GM18909 (cell line): Measurements from ENCODE around the gene TIMM23.

Experiments
- ATAC-seq: cut with Tn5 transposase; IDR thresholded peaks from one replicate; pipeline ENCODE4 v1.9.1; 2021; ENCODE audit warnings: mild to moderate bottlenecking; ENCODE audit not compliant: unreplicated experiment, poor library complexity

TIMM23 gene

DNA sequence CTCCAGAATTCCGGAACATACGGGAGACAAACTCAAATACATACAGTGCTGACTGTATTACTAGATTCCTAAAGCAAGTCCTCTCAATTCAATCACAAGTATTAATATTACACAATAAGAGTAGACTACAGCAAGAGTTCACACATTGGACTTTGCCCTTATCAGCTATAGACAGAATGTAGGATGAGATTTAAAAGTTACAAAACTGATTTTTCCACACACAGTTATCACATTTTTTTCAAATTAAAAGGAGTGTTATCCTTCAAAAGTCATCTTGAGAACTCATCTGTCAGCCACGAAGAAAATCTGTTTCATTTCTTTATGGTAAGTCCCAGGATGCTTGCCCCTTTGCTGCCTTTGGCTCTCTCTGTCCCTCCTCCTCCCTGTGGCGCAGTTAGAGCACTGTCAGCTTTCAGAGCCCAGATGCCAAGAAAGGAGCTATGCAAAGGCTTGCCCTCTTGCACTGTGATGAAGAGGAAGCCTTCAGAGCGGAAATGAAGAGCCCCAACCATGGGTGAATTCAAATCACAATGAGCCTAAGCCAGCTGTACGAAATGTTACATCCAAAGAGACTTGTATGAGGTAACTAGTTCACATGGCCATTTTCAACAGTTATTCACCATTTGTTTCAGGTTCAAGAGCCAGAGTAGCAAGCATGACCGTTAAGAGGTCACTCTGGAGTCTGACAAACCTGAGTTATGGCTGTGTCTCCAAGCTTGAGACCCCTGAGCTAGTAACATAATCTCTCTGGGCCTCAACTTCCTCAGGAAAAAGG lies 47.5 kb downstream of the TIMM23 start:
- no peak for ATAC-seq

GRCh38 chr10:46020344-46020657 lies 48.0 kb downstream of the TIMM23 start:
- ATAC-seq, result no peak

GRCh38 chr10:46022978-46023702 lies 50.9 kb downstream of the TIMM23 start:
- peak; percentile 95 for ATAC-seq

DNA sequence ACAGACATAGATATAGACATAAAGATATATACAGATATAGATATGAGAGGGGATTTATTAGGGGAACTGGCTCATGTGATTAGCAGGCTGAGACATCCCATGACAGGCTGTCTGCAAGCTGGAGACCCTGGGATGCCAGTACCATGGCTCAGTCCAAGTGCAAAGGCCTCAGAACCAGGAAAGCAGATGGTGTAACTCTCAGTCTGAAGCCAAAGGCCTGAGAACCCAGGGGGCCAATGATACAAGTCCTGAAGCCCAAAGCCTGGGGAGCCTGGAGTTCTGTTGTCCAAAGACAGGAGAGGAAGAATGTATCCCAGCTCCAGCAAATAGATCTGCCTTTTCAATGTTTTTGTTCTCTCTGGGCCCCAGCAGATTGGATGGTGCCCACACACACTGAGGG lies 52.7 kb downstream of the TIMM23 start:
- no peak for ATAC-seq

DNA sequence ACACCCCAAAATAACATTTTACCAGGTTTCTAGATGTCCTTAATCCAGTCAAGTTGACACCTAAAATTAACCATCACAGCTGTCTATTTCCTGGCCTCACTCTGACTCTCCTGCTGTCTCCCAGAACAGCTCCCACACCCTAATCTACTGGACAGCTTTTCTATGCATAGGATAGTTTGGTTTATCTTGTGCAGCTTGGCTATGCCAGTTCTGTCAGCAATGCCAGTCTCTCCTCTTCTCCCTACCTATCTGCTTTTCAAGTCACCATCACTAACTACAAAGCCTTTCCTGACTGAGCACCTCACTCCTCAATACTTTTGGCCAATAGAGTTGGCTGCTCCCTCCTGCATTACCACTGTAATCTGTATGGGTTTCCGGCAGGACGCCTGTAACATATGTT lies 53.1 kb downstream of the TIMM23 start:
- no peak for ATAC-seq

DNA sequence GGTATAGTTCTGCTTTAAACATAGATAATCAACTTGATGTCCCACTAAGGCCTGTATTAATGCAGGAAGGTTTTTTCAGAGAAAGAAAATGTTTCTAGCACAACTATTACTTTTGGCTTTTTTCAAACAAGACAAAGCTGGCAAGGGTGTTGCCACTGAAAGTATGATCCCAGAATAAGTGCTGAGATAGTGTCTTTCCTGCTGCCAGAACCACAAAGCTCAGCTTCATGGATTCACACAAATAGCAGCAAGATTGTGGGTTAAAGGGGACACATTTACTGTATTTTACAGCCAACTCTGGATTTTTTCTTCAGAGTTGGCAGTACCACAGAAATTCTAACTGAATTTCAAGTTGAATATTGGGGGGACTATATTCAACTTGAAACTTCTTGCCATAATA lies 53.8 kb downstream of the TIMM23 start:
- ATAC-seq, result no peak

GRCh38 chr10:46028584-46029460 lies 56.5 kb downstream of the TIMM23 start:
- peak; percentile 43 for ATAC-seq

GRCh38 chr10:46029461-46030030 lies 57.3 kb downstream of the TIMM23 start:
- ATAC-seq, result no peak

DNA sequence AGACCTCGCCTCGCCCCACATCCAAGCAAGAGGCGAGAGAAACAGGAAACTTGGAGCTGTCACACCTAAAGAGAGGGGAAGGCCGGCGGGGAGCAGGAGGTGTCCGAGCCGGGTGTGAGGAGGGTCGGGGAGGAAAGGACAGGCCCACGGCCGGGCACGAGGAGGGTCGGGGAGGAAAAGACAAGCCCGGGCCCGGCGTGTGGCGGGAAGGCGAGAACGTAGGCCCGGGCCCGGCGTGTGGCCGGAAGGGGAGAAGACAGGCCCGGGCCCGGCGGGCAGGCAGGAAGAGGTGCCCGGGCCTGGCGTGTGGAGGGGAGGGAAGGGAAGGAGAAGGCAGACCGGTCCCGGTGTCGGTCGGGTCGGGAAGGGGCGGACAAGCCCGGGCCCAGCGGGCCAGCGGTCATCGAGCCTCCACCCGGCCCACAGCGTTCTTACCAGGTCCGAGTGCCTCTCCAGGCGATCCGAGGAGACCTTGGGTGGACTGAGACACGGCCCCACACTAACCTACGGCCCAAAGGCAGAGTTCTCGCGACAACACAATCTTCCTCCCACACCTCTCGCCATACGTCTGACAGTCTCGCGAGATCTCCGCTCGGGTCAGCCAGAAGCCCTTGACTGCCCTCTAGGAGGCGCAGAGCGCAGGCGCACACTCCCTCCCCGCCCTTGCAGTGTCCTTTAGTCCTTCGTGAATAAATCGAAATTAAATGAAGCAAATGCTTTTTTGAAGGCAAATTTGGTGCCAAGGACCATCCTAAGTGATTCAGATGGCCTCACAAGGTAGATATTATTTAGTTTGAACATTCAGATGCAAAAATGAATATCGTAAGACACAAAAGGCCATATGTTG lies 58.0 kb downstream of the TIMM23 start, which contains the start of gene NCOA4:
NCOA4 (minus strand) TSS at position 533 of the 847 bp plus-strand sequence. CDS start 13,943 bp downstream, outside the sequence.
- ATAC-seq, result peak; percentile 95

DNA sequence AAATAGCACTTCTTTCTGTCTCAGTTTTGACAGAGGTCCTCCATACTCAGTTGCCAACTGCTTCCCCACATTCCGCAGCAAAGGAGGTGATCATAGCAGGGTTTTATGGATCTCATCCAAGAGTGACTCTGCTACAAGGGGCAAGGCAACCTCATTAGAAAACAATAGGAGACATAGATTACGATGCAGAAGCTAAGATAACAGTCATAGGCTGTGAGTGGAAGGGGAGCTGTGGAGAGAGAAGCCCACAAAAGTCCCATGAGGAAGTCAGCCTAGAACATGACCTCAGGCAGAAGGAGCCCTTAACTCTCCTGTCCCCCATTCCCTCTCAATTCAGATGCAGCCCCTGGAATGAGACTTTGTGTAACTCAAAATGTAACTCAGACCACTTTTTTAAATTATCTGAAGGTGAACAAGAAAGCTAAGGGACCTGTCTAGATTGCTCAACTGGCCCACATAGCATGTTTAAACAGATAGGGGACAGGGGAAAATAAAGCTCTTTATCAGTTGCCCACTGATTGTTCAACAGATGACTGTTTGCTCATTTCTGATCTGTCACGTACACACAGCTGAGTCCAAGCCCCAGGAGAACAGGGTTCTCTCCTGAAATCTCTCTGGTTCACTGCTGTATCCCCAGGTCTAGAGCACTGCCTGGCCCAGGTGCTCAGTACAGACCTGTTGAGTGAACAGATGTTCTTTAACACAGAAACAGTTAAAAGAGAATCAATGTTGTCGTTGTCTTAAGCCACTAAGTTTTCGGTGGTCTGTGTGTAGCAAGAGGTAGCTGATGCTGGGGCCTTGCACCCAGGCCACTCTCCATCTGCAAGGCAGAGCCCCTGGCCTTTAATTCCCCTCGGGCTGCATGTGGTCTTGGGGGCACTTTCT lies 59.6 kb downstream of the TIMM23 start:
- no peak for ATAC-seq

DNA sequence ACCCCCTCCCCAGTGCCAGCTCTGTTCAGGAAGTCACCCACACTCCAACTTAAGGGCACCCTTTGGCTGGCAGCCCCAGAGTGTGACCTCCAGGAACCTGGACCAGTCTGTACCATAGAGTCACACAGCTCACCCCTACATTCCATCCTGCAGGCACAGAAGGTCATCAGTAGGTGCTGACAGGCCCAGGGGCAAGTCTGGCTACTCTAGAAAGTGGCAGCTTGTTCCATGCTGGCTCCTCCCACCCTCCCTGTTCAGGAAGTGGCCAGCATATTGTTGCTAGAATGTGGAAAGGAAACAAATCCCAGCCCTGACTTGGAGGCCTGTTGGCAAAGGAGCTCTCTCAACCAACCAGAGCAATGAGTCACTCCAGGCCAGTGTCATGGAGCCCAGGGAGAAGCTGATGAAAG lies 61.3 kb downstream of the TIMM23 start:
- no peak for ATAC-seq

DNA sequence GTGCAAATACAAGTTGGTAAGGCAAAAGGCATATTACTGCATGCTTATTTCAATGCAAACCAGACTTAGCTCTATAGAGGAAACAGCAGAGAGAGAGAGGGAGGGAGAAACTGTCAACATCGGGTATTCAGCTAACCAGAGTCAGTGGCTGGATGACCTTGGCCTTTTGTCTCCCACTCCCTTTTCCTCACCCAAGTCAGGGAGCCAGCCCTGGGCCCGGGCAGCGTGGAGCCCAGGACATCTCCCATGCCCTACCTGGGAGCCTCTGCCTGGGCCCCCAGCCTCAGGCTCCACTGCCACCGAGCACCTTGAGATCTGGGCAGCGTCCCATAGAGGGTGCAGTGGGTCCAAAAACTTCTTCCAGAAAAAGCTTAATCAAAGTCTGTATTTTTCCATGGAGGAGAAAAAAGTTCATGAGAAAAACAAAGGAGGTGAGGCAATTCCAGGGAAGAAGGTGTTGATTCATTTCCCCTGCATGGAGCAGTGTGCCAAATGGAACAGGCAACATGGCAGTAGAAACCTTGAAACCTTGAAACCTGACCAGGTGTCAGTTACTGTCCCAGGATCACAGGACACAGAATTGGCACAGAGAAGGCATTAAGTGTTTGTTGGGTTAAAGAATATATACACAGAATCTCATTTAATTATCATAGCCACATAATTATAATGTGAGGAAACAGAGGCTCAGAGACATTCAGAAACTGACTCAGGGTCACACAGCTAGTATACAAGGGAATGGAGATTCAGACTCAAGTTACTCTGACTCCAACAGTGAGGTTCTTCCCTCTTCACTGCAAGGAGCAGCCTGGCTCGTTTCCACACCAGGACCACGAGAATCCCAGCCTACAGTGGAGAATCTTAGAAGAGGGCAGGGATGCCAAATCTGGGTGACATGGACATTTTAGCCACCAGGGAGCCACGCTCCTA lies 63.9 kb downstream of the TIMM23 start:
- ATAC-seq, result no peak

GRCh38 chr10:46037107-46037825 lies 65.0 kb downstream of the TIMM23 start:
- no peak for ATAC-seq

GRCh38 chr10:46040004-46040403 lies 67.7 kb downstream of the TIMM23 start:
- ATAC-seq, result no peak

- ATAC-seq, result no peak
Observed at GRCh38 chr10:46042527-46042926, 70.2 kb downstream of the TIMM23 start.

DNA sequence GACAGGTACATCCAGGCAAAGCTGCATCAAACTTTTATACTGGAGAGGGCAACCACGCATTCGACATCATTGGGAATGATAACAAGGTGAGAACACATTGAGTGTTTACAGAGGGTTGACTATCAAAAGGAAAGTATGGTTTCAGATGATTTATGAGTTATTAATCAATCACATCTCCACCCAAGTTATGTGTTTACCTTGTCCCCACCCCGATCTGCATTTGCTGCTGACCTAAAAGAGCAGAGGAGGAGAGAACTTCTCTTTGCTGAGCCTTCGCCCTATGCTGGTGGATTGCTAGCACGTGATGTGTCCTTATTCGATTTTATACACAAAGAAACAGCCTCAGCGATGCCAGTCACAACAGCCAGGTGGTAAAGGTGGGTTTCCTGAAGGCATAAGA lies 74.0 kb downstream of the TIMM23 start, which contains the start of gene MSMB:
MSMB (minus strand) TSS at position 9 of the 400 bp plus-strand sequence. CDS start 32 bp downstream, outside the sequence.
- no peak for ATAC-seq

DNA sequence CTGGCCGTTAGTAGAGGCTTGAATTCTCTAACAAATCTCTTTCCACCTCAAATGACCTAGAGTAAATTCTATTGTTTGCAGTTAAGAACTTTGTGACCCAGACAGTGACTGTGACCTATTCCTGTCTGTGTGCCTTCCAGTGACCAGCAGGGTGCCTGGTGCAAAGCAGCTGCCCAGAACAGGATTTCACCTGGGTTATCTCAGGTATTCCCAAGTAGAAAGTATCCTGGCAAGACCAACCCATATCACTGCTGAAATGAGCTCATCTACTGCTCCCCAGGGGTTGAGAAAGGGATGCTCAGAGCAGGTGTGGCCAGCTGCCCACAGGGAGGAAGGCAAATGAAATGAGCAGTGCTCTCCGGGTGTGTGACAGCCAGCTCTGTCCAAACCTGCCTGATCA lies 75.9 kb downstream of the TIMM23 start:
- no peak for ATAC-seq
